Ovary (tissue), 3 donors: ENCODE measurements around the gene TNPO3.

ENCODE experiments used
- EP300 ChIP-seq: sonication (generic); formaldehyde crosslinking; IDR thresholded peaks from one replicate; pipeline ENCODE4 v1.6.1; 2017; ENCODE audit warnings: antibody characterized with exemption
- POLR2A ChIP-seq: fragments of 450-650 bp; IDR thresholded peaks from one replicate; pipeline ENCODE4 v1.6.1; 2017; ENCODE audit warnings: antibody characterized with exemption, mild to moderate bottlenecking, moderate library complexity
- TF ChIP-seq, protein P1 (sequence below), 3 donors: fragments of 450-650 bp in 2 of 3; fragments of 200-600 bp in 1 of 3; IDR thresholded peaks; one replicate each; pipeline versions ENCODE4 v1.5.1 to v1.8.0; 2016 to 2022; ENCODE audit warnings: antibody characterized with exemption in 3 of 3, mild to moderate bottlenecking in 1 of 3
- donor health status: DM: no; HTN: no; CAD: no.

- TF ChIP-seq, protein P1, sequence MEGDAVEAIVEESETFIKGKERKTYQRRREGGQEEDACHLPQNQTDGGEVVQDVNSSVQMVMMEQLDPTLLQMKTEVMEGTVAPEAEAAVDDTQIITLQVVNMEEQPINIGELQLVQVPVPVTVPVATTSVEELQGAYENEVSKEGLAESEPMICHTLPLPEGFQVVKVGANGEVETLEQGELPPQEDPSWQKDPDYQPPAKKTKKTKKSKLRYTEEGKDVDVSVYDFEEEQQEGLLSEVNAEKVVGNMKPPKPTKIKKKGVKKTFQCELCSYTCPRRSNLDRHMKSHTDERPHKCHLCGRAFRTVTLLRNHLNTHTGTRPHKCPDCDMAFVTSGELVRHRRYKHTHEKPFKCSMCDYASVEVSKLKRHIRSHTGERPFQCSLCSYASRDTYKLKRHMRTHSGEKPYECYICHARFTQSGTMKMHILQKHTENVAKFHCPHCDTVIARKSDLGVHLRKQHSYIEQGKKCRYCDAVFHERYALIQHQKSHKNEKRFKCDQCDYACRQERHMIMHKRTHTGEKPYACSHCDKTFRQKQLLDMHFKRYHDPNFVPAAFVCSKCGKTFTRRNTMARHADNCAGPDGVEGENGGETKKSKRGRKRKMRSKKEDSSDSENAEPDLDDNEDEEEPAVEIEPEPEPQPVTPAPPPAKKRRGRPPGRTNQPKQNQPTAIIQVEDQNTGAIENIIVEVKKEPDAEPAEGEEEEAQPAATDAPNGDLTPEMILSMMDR (IDR thresholded peaks at IDR 0.05), result no peak
- TF ChIP-seq EP300 (no peak), POLR2A (no peak)
Measured at GRCh38 chr7:129007572-129007971, 47.3 kb downstream of the TNPO3 start.
